Right atrium auricular region (tissue), 2 donors: ENCODE results near the gene KCTD4. TPM values are rescaled to one million over a fixed set of nuclear protein-coding genes. Genes with fewer than 3 reads are reported as not detected.

Experiments
- DNase-seq: peaks from one replicate; pipeline ENCODE4 v3.0.0-alpha.2; 2019; ENCODE audit warnings: low spot score
- H3K27ac ChIP-seq, 2 donors: fragments of 200-600 bp; sonication (generic); 1 replicate in 1 of 2; 2 replicates in 1 of 2; pipeline ENCODE4 v1.5.1; 2016 to 2019
- H3K27me3 ChIP-seq, 2 donors: fragments of 200-600 bp; sonication (generic); one replicate each; pipeline versions ENCODE4 v1.5.1 to v1.6.0; 2017 to 2019
- H3K36me3 ChIP-seq: fragments of 200-600 bp; sonication (generic); one replicate; pipeline ENCODE4 v1.5.1; 2016
- H3K4me1 ChIP-seq, 2 donors: fragments of 200-600 bp; sonication (generic); one replicate each; pipeline versions ENCODE4 v1.5.1 to v1.6.0; 2017 to 2019
- H3K4me3 ChIP-seq, 2 donors: fragments of 200-600 bp; sonication (generic); 1 replicate in 1 of 2; 2 replicates in 1 of 2; pipeline ENCODE4 v1.5.1; 2017 to 2019; ENCODE audit warnings: mild to moderate bottlenecking in 1 of 2, moderate library complexity in 1 of 2
- H3K9me3 ChIP-seq, 2 donors: fragments of 200-600 bp; sonication (generic); one replicate each; pipeline ENCODE4 v1.5.1; 2019
- total RNA-seq, 2 donors: library from RNA; depleted of rRNA; stranded (reverse); fragments of >200 nt; gene quantifications; one replicate each; pipeline ENCODE4 v1.1.0, GENCODE V29; 2016
- TF ChIP-seq, protein P1 (sequence below), 2 donors: fragments of 200-600 bp; sonication (generic); IDR thresholded peaks; one replicate each; pipeline ENCODE4 v1.5.1; 2019; ENCODE audit warnings: antibody characterized with exemption in 2 of 2

KCTD4 gene
- total RNA-seq, 2 donors from 2014 or later, result 0.16 TPM; not detected in 1

DNA sequence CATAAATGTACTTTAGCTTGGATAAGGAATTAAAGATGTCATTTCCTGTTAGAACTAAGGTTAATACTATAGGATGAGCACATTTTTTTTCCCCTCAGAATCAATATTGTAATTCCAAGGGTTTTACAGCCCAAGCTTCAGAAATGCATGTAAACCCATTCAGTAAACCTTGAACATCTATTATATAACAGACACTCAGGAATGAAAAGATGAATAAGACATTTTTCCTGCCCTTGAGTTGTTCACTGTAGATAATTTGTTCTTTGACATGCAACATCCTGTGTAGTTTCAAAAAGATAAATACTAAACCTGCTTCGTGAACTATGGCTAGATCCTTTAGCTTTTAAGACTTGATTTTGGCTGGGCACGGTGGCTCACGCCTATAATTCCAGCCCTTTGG is 21.7 kb upstream of the KCTD4 start:
- no peaks in the 10 kb centered on the region for H3K27me3 ChIP-seq
- H3K4me3 ChIP-seq, result no peak overlapping the region
- no peak for DNase-seq
- no peak overlapping the region for H3K27ac ChIP-seq
- H3K9me3 ChIP-seq, result no peaks in the 10 kb centered on the region
- H3K4me1 ChIP-seq, result peaks cover 0 to 13% of the 10 kb centered on the region in 2 donors
- no peaks in the 10 kb centered on the region for H3K36me3 ChIP-seq
- TF ChIP-seq, protein P1, sequence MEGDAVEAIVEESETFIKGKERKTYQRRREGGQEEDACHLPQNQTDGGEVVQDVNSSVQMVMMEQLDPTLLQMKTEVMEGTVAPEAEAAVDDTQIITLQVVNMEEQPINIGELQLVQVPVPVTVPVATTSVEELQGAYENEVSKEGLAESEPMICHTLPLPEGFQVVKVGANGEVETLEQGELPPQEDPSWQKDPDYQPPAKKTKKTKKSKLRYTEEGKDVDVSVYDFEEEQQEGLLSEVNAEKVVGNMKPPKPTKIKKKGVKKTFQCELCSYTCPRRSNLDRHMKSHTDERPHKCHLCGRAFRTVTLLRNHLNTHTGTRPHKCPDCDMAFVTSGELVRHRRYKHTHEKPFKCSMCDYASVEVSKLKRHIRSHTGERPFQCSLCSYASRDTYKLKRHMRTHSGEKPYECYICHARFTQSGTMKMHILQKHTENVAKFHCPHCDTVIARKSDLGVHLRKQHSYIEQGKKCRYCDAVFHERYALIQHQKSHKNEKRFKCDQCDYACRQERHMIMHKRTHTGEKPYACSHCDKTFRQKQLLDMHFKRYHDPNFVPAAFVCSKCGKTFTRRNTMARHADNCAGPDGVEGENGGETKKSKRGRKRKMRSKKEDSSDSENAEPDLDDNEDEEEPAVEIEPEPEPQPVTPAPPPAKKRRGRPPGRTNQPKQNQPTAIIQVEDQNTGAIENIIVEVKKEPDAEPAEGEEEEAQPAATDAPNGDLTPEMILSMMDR (IDR thresholded peaks at IDR 0.05), result no peak

DNA sequence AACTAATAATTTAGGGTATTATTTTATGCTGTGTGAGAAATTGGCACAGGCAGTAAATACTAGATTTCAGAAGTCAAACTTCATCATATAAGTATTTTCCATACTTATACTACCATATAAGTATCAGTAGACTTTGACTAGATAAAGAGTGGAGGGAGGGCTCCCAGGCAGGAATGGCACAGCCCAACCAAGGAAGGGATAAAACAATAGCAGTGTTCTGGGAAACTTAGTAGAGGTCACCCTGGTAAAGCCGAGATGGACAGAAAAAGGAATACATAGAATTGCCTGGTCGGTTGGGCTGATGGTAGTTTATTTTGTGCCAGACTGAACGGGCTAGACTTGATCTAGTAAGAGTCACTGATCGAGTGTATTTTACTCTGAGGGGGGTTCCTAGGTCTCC is 19.6 kb upstream of the KCTD4 start:
- H3K4me1 ChIP-seq, result peaks cover 0 to 13% of the 10 kb centered on the region in 2 donors
- no peaks in the 10 kb centered on the region for H3K27me3 ChIP-seq
- DNase-seq, result no peak
- no peaks in the 10 kb centered on the region for H3K36me3 ChIP-seq
- H3K27ac ChIP-seq, result no peak overlapping the region
- H3K4me3 ChIP-seq, result no peak overlapping the region
- no peaks in the 10 kb centered on the region for H3K9me3 ChIP-seq
- TF ChIP-seq, protein P1 (IDR thresholded peaks at IDR 0.05), result no peak

DNA sequence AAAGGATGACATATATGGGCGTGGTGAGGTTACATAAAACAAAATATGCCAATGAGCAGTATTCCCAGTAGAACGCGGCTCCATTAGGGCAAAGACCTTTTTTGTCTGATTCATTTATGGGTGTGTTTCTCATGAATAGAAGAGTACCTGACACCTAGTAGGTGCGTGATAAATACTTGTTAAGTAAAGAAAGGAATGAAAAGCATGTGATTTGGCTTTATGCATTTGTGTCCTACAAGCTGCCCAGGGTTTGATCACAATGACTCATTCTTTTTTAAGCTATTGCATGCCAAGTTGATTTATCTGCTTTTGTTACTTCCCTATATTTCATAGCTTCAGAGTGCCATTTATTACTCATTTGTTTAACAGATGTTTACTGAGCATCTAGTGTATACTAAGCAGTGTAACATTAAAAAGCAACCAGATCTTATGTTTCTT is 19.1 kb upstream of the KCTD4 start:
- no peaks in the 10 kb centered on the region for H3K27me3 ChIP-seq
- no peak overlapping the region for H3K27ac ChIP-seq
- TF ChIP-seq, protein P1 (IDR thresholded peaks at IDR 0.05), result no peak
- H3K36me3 ChIP-seq, result no peaks in the 10 kb centered on the region
- peaks cover 0 to 13% of the 10 kb centered on the region in 2 donors for H3K4me1 ChIP-seq
- no peaks in the 10 kb centered on the region for H3K9me3 ChIP-seq
- DNase-seq, result no peak
- no peak overlapping the region for H3K4me3 ChIP-seq

DNA sequence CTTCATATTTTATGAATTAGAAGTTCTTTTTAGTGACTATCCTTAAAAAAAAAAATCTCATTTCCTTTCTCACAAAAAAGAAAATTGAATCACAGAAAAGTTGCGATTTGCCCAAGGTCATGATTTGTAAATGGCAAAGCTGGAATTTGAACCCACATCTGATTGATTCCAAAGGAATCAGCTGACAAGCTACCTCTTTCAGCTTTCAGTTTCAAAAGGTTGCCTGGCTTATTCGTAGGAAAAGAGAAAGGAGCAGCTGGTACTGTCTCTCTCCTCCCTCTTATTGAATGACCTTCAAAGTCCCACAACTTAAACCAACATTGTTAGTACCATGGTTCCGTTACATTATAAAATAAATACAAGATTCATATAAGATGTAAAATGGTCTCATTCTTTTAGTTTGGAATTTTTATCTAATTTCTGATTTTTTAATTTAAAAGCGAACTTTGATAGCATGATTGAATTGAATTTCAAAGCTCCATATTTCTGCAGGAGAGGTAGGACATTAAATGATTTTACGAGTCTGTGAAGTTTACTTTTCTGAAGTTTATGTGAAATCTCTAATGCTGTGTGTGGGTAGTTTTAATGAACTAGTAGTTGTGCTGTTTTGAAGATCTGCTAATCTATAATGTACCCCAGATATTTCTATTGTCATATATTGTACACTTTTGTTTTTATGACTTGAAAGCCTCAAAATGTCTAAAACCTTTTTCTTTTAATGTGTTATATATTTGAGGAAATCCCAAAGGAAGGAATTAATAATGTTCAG is 18.5 kb upstream of the KCTD4 start:
- H3K27ac ChIP-seq, result no peak overlapping the region
- no peaks in the 10 kb centered on the region for H3K36me3 ChIP-seq
- DNase-seq, result no peak
- H3K4me3 ChIP-seq, result no peak overlapping the region
- peaks cover 0 to 13% of the 10 kb centered on the region in 2 donors for H3K4me1 ChIP-seq
- no peaks in the 10 kb centered on the region for H3K27me3 ChIP-seq
- TF ChIP-seq, protein P1 (IDR thresholded peaks at IDR 0.05), result no peak
- no peaks in the 10 kb centered on the region for H3K9me3 ChIP-seq

DNA sequence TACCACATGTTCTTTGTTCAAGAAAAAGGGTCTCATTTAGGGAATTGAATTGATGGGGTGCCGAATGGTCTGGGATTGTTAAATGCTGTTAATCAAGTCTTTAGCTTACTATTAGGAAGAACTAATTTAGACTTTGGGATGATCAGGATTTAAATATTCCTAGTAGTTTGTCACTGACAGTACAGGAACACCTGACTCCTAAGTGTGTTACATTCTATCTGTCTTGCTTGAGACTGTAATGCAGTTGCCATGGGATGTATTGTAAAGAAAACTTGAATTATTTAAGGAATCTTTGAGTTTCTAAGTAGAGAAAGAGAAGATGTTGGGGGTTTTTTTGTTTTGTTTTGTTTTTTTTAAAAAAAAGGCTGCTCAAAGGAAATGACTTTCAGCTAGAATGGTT is 17.8 kb upstream of the KCTD4 start:
- Histone ChIP-seq H3K4me1 (peaks cover 0 to 13% of the 10 kb centered on the region in 2 donors), H3K4me3 (no peak overlapping the region), H3K9me3 (no peaks in the 10 kb centered on the region), H3K27me3 (no peaks in the 10 kb centered on the region), H3K27ac (no peak overlapping the region), H3K36me3 (no peaks in the 10 kb centered on the region)
- TF ChIP-seq, protein P1 (IDR thresholded peaks at IDR 0.05), result no peak
- DNase-seq, result no peak

DNA sequence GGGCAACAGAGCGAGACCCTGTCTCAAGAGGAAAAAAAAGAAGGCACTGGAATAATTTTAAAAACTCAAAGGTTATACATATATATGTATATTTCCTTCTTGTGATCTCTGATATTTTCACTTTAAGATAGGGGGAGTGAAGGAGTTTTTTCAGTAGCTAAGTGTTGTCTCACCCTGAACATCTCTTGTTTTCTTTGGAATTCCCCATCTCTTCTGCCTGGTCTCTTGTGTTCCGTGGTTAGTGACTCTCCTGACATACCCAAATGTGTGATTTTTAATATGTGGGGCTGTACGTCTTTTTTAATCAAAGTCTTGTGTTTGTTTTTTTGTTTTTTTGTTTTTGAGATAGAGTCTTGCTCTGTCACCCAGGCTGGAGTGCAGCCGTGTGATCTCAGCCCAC is 15.3 kb upstream of the KCTD4 start:
- Histone ChIP-seq H3K27me3 (no peaks in the 10 kb centered on the region), H3K4me1 (peaks cover 0 to 13% of the 10 kb centered on the region in 2 donors), H3K4me3 (no peak overlapping the region), H3K9me3 (no peaks in the 10 kb centered on the region), H3K36me3 (no peaks in the 10 kb centered on the region), H3K27ac (no peak overlapping the region)
- TF ChIP-seq, protein P1 (IDR thresholded peaks at IDR 0.05), result no peak
- no peak for DNase-seq
